Neural cell (in vitro differentiated cells): ENCODE results near the gene AGBL4. TPM values are rescaled to one million over a fixed set of nuclear protein-coding genes. Genes with fewer than 3 reads are reported as not detected.

Experiments used
- H2AFZ ChIP-seq: fragments of 200-600, 300-800 bp; sonication (generic), shearing (Covaris generic); 2 replicates; pipeline ENCODE4 v1.6.0; 2014; ENCODE audit warnings: low read depth, mild to moderate bottlenecking, antibody characterized with exemption, low read length, moderate library complexity
- H3F3A ChIP-seq: fragments of 200-600 bp; shearing (Covaris generic); 2 replicates; pipeline ENCODE4 v1.6.1; 2016; ENCODE audit warnings: mild to moderate bottlenecking, moderate library complexity, mixed read lengths, antibody characterized with exemption, low read length; ENCODE audit not compliant: insufficient read depth, poor library complexity, severe bottlenecking
- H3K27ac ChIP-seq: fragments of 200-600, 300-800 bp; sonication (generic), shearing (Covaris generic); 2 replicates; pipeline ENCODE4 v1.5.1; 2014; ENCODE audit warnings: mild to moderate bottlenecking, low read length, moderate library complexity
- H3K27me3 ChIP-seq: fragments of 300-800, 200-600 bp; sonication (generic), shearing (Covaris generic); 2 replicates; pipeline ENCODE4 v1.6.0; 2014; ENCODE audit warnings: mild to moderate bottlenecking, low read depth, low read length, moderate library complexity; ENCODE audit not compliant: insufficient read depth
- H3K36me3 ChIP-seq: fragments of 300-800, 200-600 bp; sonication (generic), shearing (Covaris generic); 2 replicates; pipeline ENCODE4 v1.5.1; 2014; ENCODE audit warnings: mild to moderate bottlenecking, antibody characterized with exemption, low read length, moderate library complexity; ENCODE audit not compliant: insufficient read depth
- H3K4me2 ChIP-seq: fragments of 300-800, 200-600 bp; sonication (generic), shearing (Covaris generic); 2 replicates; pipeline ENCODE4 v1.6.0; 2014; ENCODE audit warnings: mild to moderate bottlenecking, low read length
- H3K4me3 ChIP-seq: fragments of 300-800, 200-600 bp; sonication (generic), shearing (Covaris generic); 2 replicates; pipeline ENCODE4 v1.5.1; 2014; ENCODE audit warnings: mild to moderate bottlenecking, low read length, moderate library complexity
- H3K79me2 ChIP-seq: fragments of 200-600 bp; shearing (Covaris generic); replicated peaks from 2 replicates; pipeline ENCODE4 v1.6.0; 2014; ENCODE audit warnings: mild to moderate bottlenecking, low read length, moderate library complexity; ENCODE audit not compliant: insufficient read depth
- H3K9ac ChIP-seq: fragments of 300-800, 200-600 bp; sonication (generic), shearing (Covaris generic); 2 replicates; pipeline ENCODE4 v1.6.1; 2016; ENCODE audit warnings: mild to moderate bottlenecking, low read length, mixed read lengths
- H3K9me2 ChIP-seq: fragments of 200-600 bp; shearing (Covaris generic); 2 replicates; pipeline ENCODE4 v1.6.1; 2016; ENCODE audit warnings: mild to moderate bottlenecking, low read length, mixed read lengths; ENCODE audit not compliant: insufficient read depth
- H3K9me3 ChIP-seq: fragments of 200-600, 300-800 bp; sonication (generic), shearing (Covaris generic); 2 replicates; pipeline ENCODE4 v1.6.1; 2016; ENCODE audit warnings: mild to moderate bottlenecking, mixed run types, low read length, moderate library complexity, mixed read lengths
- H4K20me1 ChIP-seq: fragments of 200-600 bp; shearing (Covaris generic); 2 replicates; pipeline ENCODE4 v1.6.1; 2016; ENCODE audit warnings: mild to moderate bottlenecking, mixed run types; ENCODE audit not compliant: insufficient read depth
- EP300 ChIP-seq: fragments of 450-650 bp; conservative IDR thresholded peaks from 2 replicates; pipeline ENCODE4 v1.6.1; 2014; ENCODE audit warnings: antibody characterized with exemption, mild to moderate bottlenecking, moderate library complexity; ENCODE audit not compliant: poor library complexity, severe bottlenecking
- EZH2 ChIP-seq: fragments of 200-600, 300-800 bp; shearing (Covaris generic), sonication (generic); IDR thresholded peaks from 2 replicates; pipeline ENCODE4 v1.6.1; 2014; ENCODE audit warnings: antibody characterized with exemption, low read length, borderline replicate concordance, mild to moderate bottlenecking; ENCODE audit not compliant: insufficient read depth, poor library complexity, severe bottlenecking
- MXI1 ChIP-seq: fragments of 450-650 bp; conservative IDR thresholded peaks from 2 replicates; pipeline ENCODE4 v1.6.1; 2014; ENCODE audit warnings: antibody characterized with exemption, mild to moderate bottlenecking; ENCODE audit not compliant: poor library complexity, severe bottlenecking
- POLR2AphosphoS5 ChIP-seq: IDR thresholded peaks from 2 replicates; pipeline ENCODE4 v1.6.1; 2012
- RAD21 ChIP-seq: fragments of 450-650 bp; conservative IDR thresholded peaks from 2 replicates; pipeline ENCODE4 v1.6.1; 2014; ENCODE audit warnings: antibody characterized with exemption, mild to moderate bottlenecking, moderate library complexity
- SMC3 ChIP-seq: fragments of 450-650 bp; conservative IDR thresholded peaks from 2 replicates; pipeline ENCODE4 v1.6.1; 2014; ENCODE audit warnings: antibody characterized with exemption, mild to moderate bottlenecking, moderate library complexity; ENCODE audit not compliant: poor library complexity
- TAF1 ChIP-seq: IDR thresholded peaks from 2 replicates; pipeline ENCODE4 v1.6.1; 2012; ENCODE audit warnings: low read depth
- polyA plus RNA-seq: library from polyadenylated mRNA; depleted of rRNA; stranded (reverse); fragments of >200 nt; gene quantifications from 2 replicates; pipeline ENCODE4 v1.2.3, GENCODE V29; 2014
- TF ChIP-seq, protein P1 (sequence below): IDR thresholded peaks from 2 replicates; pipeline ENCODE4 v1.6.1; 2012; ENCODE audit warnings: borderline replicate concordance
- TF ChIP-seq, protein P2 (sequence below): fragments of 450-650 bp; IDR thresholded peaks from 2 replicates; pipeline ENCODE4 v1.5.1; 2014; ENCODE audit warnings: antibody characterized with exemption, mild to moderate bottlenecking, moderate library complexity; ENCODE audit not compliant: poor library complexity, severe bottlenecking

Gene AGBL4
- polyA plus RNA-seq, 1 donor from 2014 or later: 1.3 TPM

DNA sequence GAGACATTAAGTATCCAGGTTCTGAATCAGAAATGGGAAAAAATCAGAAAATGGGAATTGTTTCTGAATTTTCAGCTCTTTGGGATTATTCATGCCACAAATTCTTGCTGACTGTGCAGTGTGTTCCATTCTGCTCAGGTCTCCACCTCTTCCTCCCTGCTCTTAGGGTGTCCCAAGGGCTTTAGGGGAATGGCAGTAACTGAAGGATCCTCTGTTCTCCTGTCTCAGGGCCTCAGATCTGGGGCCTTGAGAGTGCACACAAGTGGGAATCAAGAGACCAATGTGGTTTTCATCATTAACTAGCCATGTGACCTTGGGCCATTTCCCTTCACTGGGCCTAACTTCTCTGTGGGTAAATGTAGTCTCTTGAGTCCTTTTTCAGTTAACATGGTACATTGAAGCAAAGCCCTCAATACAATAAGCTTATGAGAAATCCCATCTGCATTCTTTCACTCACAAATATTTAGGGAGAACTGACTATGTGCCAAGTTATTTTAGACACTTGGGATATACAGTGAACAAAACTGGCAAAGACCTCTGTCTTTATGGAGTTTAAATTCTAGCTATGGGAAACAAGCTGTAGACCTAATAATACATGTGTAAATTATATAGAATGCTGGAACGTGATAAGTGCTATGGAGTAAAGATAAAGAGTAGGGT, 1476.1 kb downstream of the AGBL4 start:
- H3K9ac ChIP-seq: no peak overlapping the region

DNA sequence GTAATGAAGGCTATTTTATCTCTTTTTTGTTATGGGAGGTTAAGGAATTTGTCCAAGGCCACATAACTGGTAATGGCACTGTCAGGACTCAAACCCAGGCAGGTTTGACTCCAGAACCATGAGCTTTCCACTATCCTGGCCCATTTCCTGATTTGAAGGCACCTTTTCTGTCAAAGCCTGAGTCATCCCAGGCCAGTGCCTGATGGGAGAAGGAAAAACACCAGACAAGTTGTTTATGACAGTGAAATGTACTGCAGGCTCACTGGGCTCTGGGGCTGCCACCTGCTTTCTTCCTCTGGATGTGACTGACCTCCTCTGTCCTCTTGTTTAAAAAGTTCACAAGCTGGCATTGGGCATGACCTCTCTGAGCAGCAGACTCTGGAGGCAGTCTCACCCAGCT, 1479.9 kb downstream of the AGBL4 start:
- no peaks in the 10 kb centered on the region for H3K9me3 ChIP-seq
- TF ChIP-seq POLR2AphosphoS5 (no peak), EZH2 (no peak), MXI1 (no peak), SMC3 (no peak), RAD21 (no peak), TAF1 (no peak), EP300 (no peak)
- TF ChIP-seq, protein P1, sequence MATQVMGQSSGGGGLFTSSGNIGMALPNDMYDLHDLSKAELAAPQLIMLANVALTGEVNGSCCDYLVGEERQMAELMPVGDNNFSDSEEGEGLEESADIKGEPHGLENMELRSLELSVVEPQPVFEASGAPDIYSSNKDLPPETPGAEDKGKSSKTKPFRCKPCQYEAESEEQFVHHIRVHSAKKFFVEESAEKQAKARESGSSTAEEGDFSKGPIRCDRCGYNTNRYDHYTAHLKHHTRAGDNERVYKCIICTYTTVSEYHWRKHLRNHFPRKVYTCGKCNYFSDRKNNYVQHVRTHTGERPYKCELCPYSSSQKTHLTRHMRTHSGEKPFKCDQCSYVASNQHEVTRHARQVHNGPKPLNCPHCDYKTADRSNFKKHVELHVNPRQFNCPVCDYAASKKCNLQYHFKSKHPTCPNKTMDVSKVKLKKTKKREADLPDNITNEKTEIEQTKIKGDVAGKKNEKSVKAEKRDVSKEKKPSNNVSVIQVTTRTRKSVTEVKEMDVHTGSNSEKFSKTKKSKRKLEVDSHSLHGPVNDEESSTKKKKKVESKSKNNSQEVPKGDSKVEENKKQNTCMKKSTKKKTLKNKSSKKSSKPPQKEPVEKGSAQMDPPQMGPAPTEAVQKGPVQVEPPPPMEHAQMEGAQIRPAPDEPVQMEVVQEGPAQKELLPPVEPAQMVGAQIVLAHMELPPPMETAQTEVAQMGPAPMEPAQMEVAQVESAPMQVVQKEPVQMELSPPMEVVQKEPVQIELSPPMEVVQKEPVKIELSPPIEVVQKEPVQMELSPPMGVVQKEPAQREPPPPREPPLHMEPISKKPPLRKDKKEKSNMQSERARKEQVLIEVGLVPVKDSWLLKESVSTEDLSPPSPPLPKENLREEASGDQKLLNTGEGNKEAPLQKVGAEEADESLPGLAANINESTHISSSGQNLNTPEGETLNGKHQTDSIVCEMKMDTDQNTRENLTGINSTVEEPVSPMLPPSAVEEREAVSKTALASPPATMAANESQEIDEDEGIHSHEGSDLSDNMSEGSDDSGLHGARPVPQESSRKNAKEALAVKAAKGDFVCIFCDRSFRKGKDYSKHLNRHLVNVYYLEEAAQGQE: no peak
- TF ChIP-seq, protein P2, sequence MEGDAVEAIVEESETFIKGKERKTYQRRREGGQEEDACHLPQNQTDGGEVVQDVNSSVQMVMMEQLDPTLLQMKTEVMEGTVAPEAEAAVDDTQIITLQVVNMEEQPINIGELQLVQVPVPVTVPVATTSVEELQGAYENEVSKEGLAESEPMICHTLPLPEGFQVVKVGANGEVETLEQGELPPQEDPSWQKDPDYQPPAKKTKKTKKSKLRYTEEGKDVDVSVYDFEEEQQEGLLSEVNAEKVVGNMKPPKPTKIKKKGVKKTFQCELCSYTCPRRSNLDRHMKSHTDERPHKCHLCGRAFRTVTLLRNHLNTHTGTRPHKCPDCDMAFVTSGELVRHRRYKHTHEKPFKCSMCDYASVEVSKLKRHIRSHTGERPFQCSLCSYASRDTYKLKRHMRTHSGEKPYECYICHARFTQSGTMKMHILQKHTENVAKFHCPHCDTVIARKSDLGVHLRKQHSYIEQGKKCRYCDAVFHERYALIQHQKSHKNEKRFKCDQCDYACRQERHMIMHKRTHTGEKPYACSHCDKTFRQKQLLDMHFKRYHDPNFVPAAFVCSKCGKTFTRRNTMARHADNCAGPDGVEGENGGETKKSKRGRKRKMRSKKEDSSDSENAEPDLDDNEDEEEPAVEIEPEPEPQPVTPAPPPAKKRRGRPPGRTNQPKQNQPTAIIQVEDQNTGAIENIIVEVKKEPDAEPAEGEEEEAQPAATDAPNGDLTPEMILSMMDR: no peak
- H3F3A ChIP-seq: no peaks in the 10 kb centered on the region
- no peaks in the 10 kb centered on the region for H3K36me3 ChIP-seq
- H3K27me3 ChIP-seq: no peaks in the 10 kb centered on the region
- H3K79me2 ChIP-seq: no peaks in the 10 kb centered on the region
- no peak overlapping the region for H3K4me3 ChIP-seq
- H2AFZ ChIP-seq: no peak overlapping the region
- no peak overlapping the region for H3K4me2 ChIP-seq
- no peaks in the 10 kb centered on the region for H3K9me2 ChIP-seq
- no peak overlapping the region for H3K27ac ChIP-seq
- no peaks in the 10 kb centered on the region for H4K20me1 ChIP-seq
- no peak overlapping the region for H3K9ac ChIP-seq

More for the DNA sequence above, 1476.1 kb downstream of the AGBL4 start:
- Histone ChIP-seq H3K27me3 (no peaks in the 10 kb centered on the region), H4K20me1 (no peaks in the 10 kb centered on the region), H2AFZ (no peak overlapping the region), H3K36me3 (no peaks in the 10 kb centered on the region), H3K9me3 (no peaks in the 10 kb centered on the region), H3K79me2 (no peaks in the 10 kb centered on the region), H3K9me2 (no peaks in the 10 kb centered on the region), H3K4me2 (no peak overlapping the region), H3K4me3 (no peak overlapping the region), H3K27ac (no peak overlapping the region), H3F3A (no peaks in the 10 kb centered on the region)
- TF ChIP-seq TAF1: no peak
- no peak for TF ChIP-seq SMC3
- no peak for TF ChIP-seq EP300
- TF ChIP-seq RAD21: no peak
- no peak for TF ChIP-seq POLR2AphosphoS5
- TF ChIP-seq EZH2: no peak
- TF ChIP-seq, protein P1: no peak
- TF ChIP-seq, protein P2: no peak
- no peak for TF ChIP-seq MXI1
